Loucy (cell line): ENCODE results near the gene FRRS1L.

Experiments used
- H2AFZ ChIP-seq: fragments of 200-600 bp; sonication (generic); 2 replicates; pipeline ENCODE4 v1.6.0; 2016; ENCODE audit warnings: antibody characterized with exemption, mild to moderate bottlenecking, low read length, moderate library complexity
- H3F3A ChIP-seq: fragments of 200-600 bp; 2 replicates; pipeline ENCODE4 v1.6.0; 2016; ENCODE audit warnings: antibody characterized with exemption, low read depth, mild to moderate bottlenecking
- H3K27me3 ChIP-seq: fragments of 200-600 bp; sonication (generic); 2 replicates; pipeline ENCODE4 v1.6.1; 2014; ENCODE audit warnings: low read length, mild to moderate bottlenecking; ENCODE audit not compliant: insufficient read depth, poor library complexity, severe bottlenecking
- H3K36me3 ChIP-seq: fragments of 200-600 bp; sonication (generic); 2 replicates; pipeline ENCODE4 v1.6.1; 2016; ENCODE audit warnings: low read length; ENCODE audit not compliant: insufficient read depth
- H3K4me1 ChIP-seq: fragments of 200-600 bp; sonication (generic); 2 replicates; pipeline ENCODE4 v1.5.1; 2014; ENCODE audit warnings: low read length, mild to moderate bottlenecking; ENCODE audit not compliant: insufficient read depth, poor library complexity, severe bottlenecking
- H3K4me2 ChIP-seq: fragments of 200-600 bp; sonication (generic); 2 replicates; pipeline ENCODE4 v1.6.0; 2014; ENCODE audit warnings: antibody characterized with exemption, low read length, low read depth, mild to moderate bottlenecking; ENCODE audit not compliant: poor library complexity, severe bottlenecking
- H3K4me3 ChIP-seq: fragments of 200-600 bp; sonication (generic); 2 replicates; pipeline ENCODE4 v1.5.1; 2014; ENCODE audit warnings: low read length, mild to moderate bottlenecking, mixed read lengths; ENCODE audit not compliant: poor library complexity, severe bottlenecking
- H3K79me2 ChIP-seq: fragments of 200-600 bp; sonication (generic); 2 replicates; pipeline ENCODE4 v1.6.1; 2014; ENCODE audit warnings: low read length; ENCODE audit not compliant: insufficient read depth
- H3K9ac ChIP-seq: fragments of 200-600 bp; sonication (generic); 2 replicates; pipeline ENCODE4 v1.6.0; 2014; ENCODE audit warnings: mild to moderate bottlenecking, low read depth, low read length, moderate library complexity; ENCODE audit not compliant: poor library complexity, severe bottlenecking
- H3K9me2 ChIP-seq: fragments of 200-600 bp; sonication (generic); replicated peaks from 2 replicates; pipeline ENCODE4 v1.6.1; 2016; ENCODE audit warnings: low read depth, low read length, mixed read lengths
- H3K9me3 ChIP-seq: fragments of 200-600 bp; sonication (generic); 2 replicates; pipeline ENCODE4 v1.6.1; 2014; ENCODE audit warnings: mild to moderate bottlenecking, antibody characterized with exemption, low read length, low read depth; ENCODE audit not compliant: insufficient read depth
- H4K20me1 ChIP-seq: fragments of 200-600 bp; sonication (generic); 2 replicates; pipeline ENCODE4 v1.6.0; 2014; ENCODE audit warnings: antibody characterized with exemption, low read length, mild to moderate bottlenecking; ENCODE audit not compliant: insufficient read depth, poor library complexity, severe bottlenecking
- CTCF ChIP-seq: fragments of 200-600 bp; sonication (generic); conservative IDR thresholded peaks from 2 replicates; pipeline ENCODE4 v1.5.1; 2014; ENCODE audit warnings: mild to moderate bottlenecking, antibody characterized with exemption, low read length
- EZH2phosphoT487 ChIP-seq: fragments of 200-600 bp; IDR thresholded peaks from 2 replicates; pipeline ENCODE4 v1.6.1; 2018; ENCODE audit warnings: antibody characterized with exemption, mild to moderate bottlenecking, moderate library complexity, borderline replicate concordance

FRRS1L gene

DNA sequence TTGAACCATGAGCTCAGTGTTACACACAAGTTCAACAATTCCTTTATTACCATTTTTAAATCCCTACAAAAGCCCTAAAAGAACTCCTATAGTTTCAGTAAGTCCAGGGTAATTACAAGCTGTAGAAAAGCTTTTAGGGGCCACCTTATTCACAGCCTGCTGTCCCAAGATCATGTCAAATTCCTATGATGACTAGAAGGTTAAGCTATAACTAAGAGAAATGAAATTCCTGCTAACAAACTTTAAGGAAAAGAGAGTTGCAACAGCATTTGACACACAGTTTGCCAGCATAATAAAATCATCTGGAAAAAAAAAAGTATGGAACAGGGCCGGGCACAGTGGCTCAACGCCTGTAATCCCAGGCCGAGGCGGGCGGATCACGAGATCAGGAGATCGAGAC, 78.8 kb downstream of the FRRS1L start:
- H3K9me2 ChIP-seq, result no peaks in the 10 kb centered on the region
- no peak overlapping the region for H2AFZ ChIP-seq
- peaks cover 12% of the 10 kb centered on the region; the same call in 1 of the 2 replicates for H3K79me2 ChIP-seq
- peaks cover 82% of the 10 kb centered on the region for H3K36me3 ChIP-seq
- H3K4me2 ChIP-seq, result no peak overlapping the region
- no peaks in the 10 kb centered on the region for H3K9me3 ChIP-seq
- H4K20me1 ChIP-seq, result no peaks in the 10 kb centered on the region
- H3K27me3 ChIP-seq, result no peaks in the 10 kb centered on the region
- H3K9ac ChIP-seq, result no peak overlapping the region
- H3K4me3 ChIP-seq, result no peak overlapping the region
- no peaks in the 10 kb centered on the region for H3K4me1 ChIP-seq
- no peak for TF ChIP-seq CTCF
- no peak for TF ChIP-seq EZH2phosphoT487
- no peaks in the 10 kb centered on the region for H3F3A ChIP-seq

DNA sequence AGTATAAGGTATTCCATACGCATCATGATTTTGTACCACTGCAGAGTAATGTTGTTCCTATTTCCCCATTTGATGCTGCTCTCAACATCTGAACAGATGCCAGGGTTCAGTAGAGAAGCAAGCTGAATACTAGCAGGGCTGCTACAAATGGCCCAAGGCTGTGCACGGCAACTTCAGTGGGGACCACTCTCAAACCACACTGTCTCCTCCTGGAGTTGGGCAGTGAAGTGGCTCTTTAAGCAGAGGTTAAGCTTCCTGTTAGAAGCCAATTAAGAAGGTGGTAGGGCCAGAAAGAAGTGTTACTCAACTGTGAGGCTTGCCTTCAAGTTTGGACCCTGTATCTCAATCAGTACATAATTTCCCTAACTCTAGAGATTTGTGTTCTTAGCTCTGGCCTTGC, 79.3 kb downstream of the FRRS1L start:
- no peaks in the 10 kb centered on the region for H3K9me3 ChIP-seq
- H4K20me1 ChIP-seq, result no peaks in the 10 kb centered on the region
- no peaks in the 10 kb centered on the region for H3F3A ChIP-seq
- peaks cover 78% of the 10 kb centered on the region for H3K36me3 ChIP-seq
- peaks cover 8% of the 10 kb centered on the region; the same call in 1 of the 2 replicates for H3K79me2 ChIP-seq
- no peaks in the 10 kb centered on the region for H3K4me1 ChIP-seq
- no peak overlapping the region for H3K4me3 ChIP-seq
- no peak for TF ChIP-seq EZH2phosphoT487
- TF ChIP-seq CTCF, result no peak
- no peaks in the 10 kb centered on the region for H3K9me2 ChIP-seq
- H3K4me2 ChIP-seq, result no peak overlapping the region
- H2AFZ ChIP-seq, result no peak overlapping the region
- no peaks in the 10 kb centered on the region for H3K27me3 ChIP-seq
- no peak overlapping the region for H3K9ac ChIP-seq

DNA sequence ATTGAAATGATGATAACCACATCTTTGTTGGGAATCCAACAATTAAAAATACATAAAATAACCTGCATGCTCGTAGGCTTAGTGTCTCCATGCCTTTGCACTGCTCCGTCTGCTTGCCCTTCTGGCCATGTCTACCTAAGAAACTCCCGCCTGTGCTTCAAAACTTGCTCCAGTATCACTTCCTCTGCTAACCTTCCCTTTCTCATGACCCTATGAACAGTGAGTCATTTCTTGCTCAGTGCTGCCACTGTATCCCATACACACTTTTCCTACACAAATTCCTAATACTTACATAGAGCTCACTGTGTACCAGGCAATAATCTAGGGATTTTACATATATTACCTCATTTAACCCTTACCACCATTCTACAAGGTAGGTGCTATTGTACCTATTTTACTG, 80.8 kb downstream of the FRRS1L start:
- Histone ChIP-seq H3F3A (no peaks in the 10 kb centered on the region), H3K27me3 (no peaks in the 10 kb centered on the region), H4K20me1 (no peaks in the 10 kb centered on the region), H3K9me2 (no peaks in the 10 kb centered on the region), H3K4me2 (no peak overlapping the region), H3K4me1 (no peaks in the 10 kb centered on the region), H2AFZ (no peak overlapping the region), H3K9ac (no peak overlapping the region), H3K36me3 (peaks cover 71% of the 10 kb centered on the region), H3K9me3 (no peaks in the 10 kb centered on the region), H3K4me3 (no peak overlapping the region), H3K79me2 (peaks cover 5% of the 10 kb centered on the region; the same call in 1 of the 2 replicates)
- TF ChIP-seq EZH2phosphoT487, result no peak
- no peak for TF ChIP-seq CTCF
